CD14-positive monocyte (primary cell): ENCODE data around the gene PTOV1. TPM values are rescaled to one million over a fixed set of nuclear protein-coding genes. Genes with fewer than 3 reads are reported as not detected.

Experiments
- DNase-seq, 3 donors: peaks; one replicate each; pipeline ENCODE4 v3.0.0-alpha.2; 2011 to 2022
- H2AFZ ChIP-seq: 2 replicates; pipeline ENCODE4 v1.6.0; 2012; ENCODE audit warnings: mild to moderate bottlenecking, low read depth, low read length, inconsistent platforms; ENCODE audit not compliant: insufficient read depth, poor library complexity, severe bottlenecking
- H3K27ac ChIP-seq, 2 donors: 1 replicate in 1 of 2; 2 replicates in 1 of 2; pipeline ENCODE4 v1.5.1; 2012 to 2013; ENCODE audit warnings: low read length in 2 of 2, control low read depth in 1 of 2, inconsistent platforms in 1 of 2, low read depth in 1 of 2, mild to moderate bottlenecking in 1 of 2
- H3K27me3 ChIP-seq, 2 donors: one replicate each; pipeline versions ENCODE4 v1.6.0 to v1.6.1; 2011 to 2013; ENCODE audit warnings: low read length in 2 of 2; ENCODE audit not compliant: control insufficient read depth in 2 of 2, insufficient read depth in 2 of 2
- H3K36me3 ChIP-seq, 2 donors: replicated peaks in 1 of 2; 1 replicate in 1 of 2; 2 replicates in 1 of 2; pipeline versions ENCODE4 v1.5.1 to v1.6.1; 2012 to 2013; ENCODE audit warnings: low read length in 2 of 2, control low read depth in 1 of 2, inconsistent platforms in 1 of 2, mild to moderate bottlenecking in 1 of 2; ENCODE audit not compliant: insufficient read depth in 2 of 2, control insufficient read depth in 1 of 2
- H3K4me1 ChIP-seq, 2 donors: 1 replicate in 1 of 2; 2 replicates in 1 of 2; pipeline versions ENCODE4 v1.5.1 to v1.6.1; 2012 to 2013; ENCODE audit warnings: low read length in 2 of 2, control low read depth in 1 of 2, inconsistent platforms in 1 of 2, mild to moderate bottlenecking in 1 of 2, moderate library complexity in 1 of 2; ENCODE audit not compliant: insufficient read depth in 2 of 2, control insufficient read depth in 1 of 2
- H3K4me2 ChIP-seq: replicated peaks from 2 replicates; pipeline ENCODE3; 2012; ENCODE audit warnings: low read length, moderate library complexity, mild to moderate bottlenecking; ENCODE audit not compliant: poor library complexity, severe bottlenecking; ENCODE audit errors: extremely low read depth
- H3K4me3 ChIP-seq, 3 experiments: fragments of 200-600 bp in 1 of 3; sonication (generic) in 1 of 3; replicated peaks in 1 of 3; 1 replicate in 2 of 3; 2 replicates in 1 of 3; pipeline ENCODE4 v1.5.1; 2011 to 2013; ENCODE audit warnings: low read length in 3 of 3, mild to moderate bottlenecking in 3 of 3, control low read depth in 2 of 3, low read depth in 2 of 3, inconsistent platforms in 1 of 3, moderate library complexity in 1 of 3
- H3K79me2 ChIP-seq: 2 replicates; pipeline ENCODE4 v1.6.0; 2012; ENCODE audit warnings: mild to moderate bottlenecking, control low read depth, inconsistent platforms, low read length, moderate library complexity; ENCODE audit not compliant: insufficient read depth
- H3K9ac ChIP-seq: 2 replicates; pipeline ENCODE4 v1.6.0; 2017; ENCODE audit warnings: low read length, mild to moderate bottlenecking; ENCODE audit not compliant: insufficient read depth, poor library complexity, severe bottlenecking
- H3K9me3 ChIP-seq, 2 donors: replicated peaks in 1 of 2; 1 replicate in 1 of 2; 2 replicates in 1 of 2; pipeline versions ENCODE4 v1.5.1 to v1.6.1; 2012 to 2013; ENCODE audit warnings: low read length in 2 of 2, control low read depth in 1 of 2; ENCODE audit not compliant: control insufficient read depth in 1 of 2, insufficient read depth in 1 of 2
- H4K20me1 ChIP-seq: 2 replicates; pipeline ENCODE4 v1.6.0; 2012; ENCODE audit warnings: mild to moderate bottlenecking, low read length, control low read depth, moderate library complexity; ENCODE audit not compliant: insufficient read depth
- H3K27ac Mint-ChIP-seq, 7 donors: one replicate each; pipeline ENCODE4 v1.8.0; 2020; ENCODE audit warnings: mild to moderate bottlenecking in 7 of 7, mixed read lengths in 7 of 7, moderate library complexity in 6 of 7, inconsistent platforms in 2 of 7
- H3K27me3 Mint-ChIP-seq, 3 donors: one replicate each; pipeline ENCODE4 v1.8.0; 2021 to 2022; ENCODE audit warnings: low read depth in 3 of 3, mild to moderate bottlenecking in 3 of 3, mixed read lengths in 3 of 3, moderate library complexity in 3 of 3, inconsistent platforms in 1 of 3
- H3K36me3 Mint-ChIP-seq, 2 donors: one replicate each; pipeline ENCODE4 v1.8.0; 2020; ENCODE audit warnings: mixed read lengths in 2 of 2, inconsistent platforms in 1 of 2, mild to moderate bottlenecking in 1 of 2
- H3K4me1 Mint-ChIP-seq: one replicate; pipeline ENCODE4 v1.8.0; 2020; ENCODE audit warnings: mild to moderate bottlenecking, mixed read lengths
- H3K4me3 Mint-ChIP-seq, 2 donors: one replicate each; pipeline ENCODE4 v1.8.0; 2020; ENCODE audit warnings: mild to moderate bottlenecking in 2 of 2, mixed read lengths in 2 of 2, moderate library complexity in 1 of 2
- H3K9me3 Mint-ChIP-seq, 7 donors: one replicate each; pipeline ENCODE4 v1.8.0; 2020 to 2022; ENCODE audit warnings: mixed read lengths in 7 of 7, mild to moderate bottlenecking in 6 of 7, moderate library complexity in 6 of 7, inconsistent platforms in 2 of 7
- CTCF ChIP-seq: fragments of 200-600 bp; IDR thresholded peaks from one replicate; pipeline ENCODE4 v1.8.0; 2022; ENCODE audit warnings: antibody characterized with exemption, mild to moderate bottlenecking
- WGBS: methylation state at CpG from one replicate; pipeline ENCODE4 v1.1.5; 2013; ENCODE audit warnings: missing lambda C conversion rate; ENCODE audit not compliant: insufficient coverage; 5-methylcytosine and 5-hydroxymethylcytosine counted together
- intact Hi-C, 2 donors: fragments of 100-400 bp; cut with micrococcal nuclease; formaldehyde crosslinking; loops; one replicate each; pipeline versions ENCODE4 v1.15.0 to v1.15.1; 2023
- polyA plus RNA-seq, 3 donors: library from polyadenylated mRNA; depleted of rRNA in 1 of 3; unstranded in 2 of 3; stranded (reverse) in 1 of 3; fragments of 300-500 nt in 2 of 3; fragments of >200 nt in 1 of 3; fragmentation: Illumina TruSeq in 2 of 3; gene quantifications; 1 replicate in 2 of 3; 2 replicates in 1 of 3; pipeline ENCODE4 v1.2.3, GENCODE V29; 2012 to 2021

The PTOV1 gene
- polyA plus RNA-seq, 3 donors = 18.3 to 67.9 (median 31.2) TPM

DNA sequence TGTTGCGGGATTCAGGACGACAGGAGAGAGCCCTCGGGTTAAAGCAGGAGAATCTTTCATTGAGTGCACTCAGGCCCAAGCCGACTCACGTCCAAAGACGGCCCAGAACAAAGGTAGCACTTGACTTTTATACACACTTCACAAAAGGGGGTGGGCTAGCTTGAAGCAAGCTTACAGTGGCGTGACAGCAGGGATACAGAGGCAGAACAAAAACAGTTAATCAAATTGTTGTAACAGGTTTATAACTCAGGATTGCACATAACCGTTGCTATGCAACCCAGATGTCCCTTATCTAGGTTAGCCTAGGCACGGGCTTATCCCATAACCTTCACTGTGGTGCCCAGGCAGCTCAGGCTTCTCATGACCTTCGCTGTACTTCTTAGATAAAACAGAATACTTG is 30.8 kb upstream of the PTOV1 start:
- Mint-ChIP-seq H3K27me3 (peaks cover 0 to 8% (median 0%) of the 10 kb centered on the region in 3 donors), H3K4me3 (no peak overlapping the region), H3K4me1 (peaks cover 20% of the 10 kb centered on the region), H3K36me3 (peaks cover 23 to 40% of the 10 kb centered on the region in 2 donors), H3K27ac (peak overlapping the region in 1 of 7 donors; percentile 47), H3K9me3 (no peaks in the 10 kb centered on the region)
- Histone ChIP-seq H3K4me2 (no peak overlapping the region), H3K27me3 (no peaks in the 10 kb centered on the region), H3K79me2 (peaks cover 58% of the 10 kb centered on the region), H3K27ac (no peak overlapping the region), H4K20me1 (peaks cover 46% of the 10 kb centered on the region), H2AFZ (no peak overlapping the region), H3K36me3 (peaks cover 25 to 34% of the 10 kb centered on the region in 2 donors), H3K4me1 (peaks cover 19 to 22% of the 10 kb centered on the region in 2 donors), H3K9me3 (no peaks in the 10 kb centered on the region), H3K9ac (no peak overlapping the region), H3K4me3 (no peak overlapping the region)
- TF ChIP-seq CTCF = no peak
- intact Hi-C loops = no loop called here
- 100% methylated on average over 2 of the region's 10 CpGs for WGBS
- DNase-seq = no peak

DNA sequence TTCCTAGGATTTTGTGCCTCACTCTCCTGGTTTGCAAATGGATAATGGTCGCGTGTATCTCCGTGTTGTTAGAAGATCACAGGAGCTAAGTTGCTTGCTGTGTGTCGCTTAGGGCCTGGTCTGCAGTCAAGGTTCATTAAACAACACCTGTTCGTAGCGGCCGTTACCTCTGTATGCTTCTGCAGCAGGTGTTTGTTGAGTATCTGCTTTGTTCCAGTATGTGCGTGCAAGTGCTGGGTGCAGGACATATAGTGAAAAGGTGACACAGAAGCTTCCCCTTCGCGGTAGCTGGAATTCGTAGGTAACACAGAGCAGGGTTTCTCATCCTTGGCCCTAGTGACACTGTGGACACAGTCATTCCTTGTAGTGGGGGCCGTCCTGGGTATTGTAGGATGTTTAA is 27.5 kb upstream of the PTOV1 start:
- peaks cover 37 to 66% of the 10 kb centered on the region in 2 donors for H3K36me3 Mint-ChIP-seq
- H3K27me3 Mint-ChIP-seq = peaks cover 0 to 2% (median 0%) of the 10 kb centered on the region in 3 donors
- H3K4me1 ChIP-seq = peaks cover 12% of the 10 kb centered on the region in 2 donors

More for the DNA sequence above, 27.5 kb upstream of the PTOV1 start:
- WGBS = 92% methylated on average over 10 of the region's 12 CpGs
- Histone ChIP-seq H3K9ac (no peak overlapping the region), H3K27ac (no peak overlapping the region), H3K9me3 (no peaks in the 10 kb centered on the region), H3K36me3 (peaks cover 42 to 65% of the 10 kb centered on the region in 2 donors), H4K20me1 (peaks cover 77% of the 10 kb centered on the region), H2AFZ (no peak overlapping the region), H3K4me3 (no peak overlapping the region), H3K79me2 (peaks cover 73% of the 10 kb centered on the region), H3K27me3 (no peaks in the 10 kb centered on the region), H3K4me2 (no peak overlapping the region)
- TF ChIP-seq CTCF = no peak
- Mint-ChIP-seq H3K4me3 (no peak overlapping the region), H3K4me1 (peaks cover 13% of the 10 kb centered on the region), H3K9me3 (no peaks in the 10 kb centered on the region), H3K27ac (no peak overlapping the region)
- intact Hi-C loops = no loop called here
- no peak for DNase-seq
